Occipital lobe (tissue), 2 donors: Measurements from ENCODE around the gene AP5Z1. TPM values are rescaled to one million over a fixed set of nuclear protein-coding genes. Genes with fewer than 3 reads are reported as not detected.
"Not testable (repeated sequence)": the region's sequence is repeated elsewhere in the genome, so short reads cannot be mapped to it uniquely, and the experiment has no call there.

Source experiments
- DNase-seq: peaks from one replicate; lab custom pipeline; 2025; lab: John Stamatoyannopoulos, UW
- total RNA-seq: library from RNA; depleted of rRNA; stranded (reverse); fragments of >200 nt; gene quantifications from one replicate; pipeline ENCODE4 v1.2.3, GENCODE V29; 2014

Gene AP5Z1
- total RNA-seq, 1 donor from 2014 or later, result 14.7 TPM

- DNase-seq, result no peak
Observed at GRCh38 chr7:4788627-4789189, 13.3 kb downstream of the AP5Z1 start.

GRCh38 chr7:4789194-4790077 is 14.0 kb downstream of the AP5Z1 start:
- DNase-seq, result no peak

- DNase-seq, result no peak
Observed at GRCh38 chr7:4790078-4790465, 14.6 kb downstream of the AP5Z1 start.

- no peak for DNase-seq
Observed at GRCh38 chr7:4790516-4790991, 15.1 kb downstream of the AP5Z1 start.

GRCh38 chr7:4791101-4791737 is 15.8 kb downstream of the AP5Z1 start:
- DNase-seq, result no peak

GRCh38 chr7:4791738-4792536 is 16.5 kb downstream of the AP5Z1 start:
- DNase-seq, result peak; percentile 43

- no peak for DNase-seq
Observed at GRCh38 chr7:4792537-4793126, 17.2 kb downstream of the AP5Z1 start.

- not testable (repeated sequence) for DNase-seq
Observed at GRCh38 chr7:4793385-4793993, 18.1 kb downstream of the AP5Z1 start.

GRCh38 chr7:4794171-4794570 is 18.7 kb downstream of the AP5Z1 start:
- not testable (repeated sequence) for DNase-seq

GRCh38 chr7:4794591-4795350 is 19.3 kb downstream of the AP5Z1 start:
- no peak for DNase-seq

- no peak for DNase-seq
Observed at GRCh38 chr7:4796453-4796852, 21.0 kb downstream of the AP5Z1 start.

GRCh38 chr7:4797858-4798705 is 22.7 kb downstream of the AP5Z1 start:
- DNase-seq, result no peak

GRCh38 chr7:4798706-4799235 is 23.3 kb downstream of the AP5Z1 start:
- DNase-seq, result no peak

GRCh38 chr7:4799508-4800268 is 24.3 kb downstream of the AP5Z1 start:
- DNase-seq, result no peak

GRCh38 chr7:4800487-4800886 is 25.1 kb downstream of the AP5Z1 start:
- DNase-seq, result no peak

- no peak for DNase-seq
Observed at GRCh38 chr7:4800926-4801838, 25.8 kb downstream of the AP5Z1 start.

GRCh38 chr7:4801839-4802231 is 26.4 kb downstream of the AP5Z1 start:
- no peak for DNase-seq
